ENCODE data around the gene DTNA. TPM values are rescaled to one million over a fixed set of nuclear protein-coding genes. Genes with fewer than 3 reads are reported as not detected.
"Not testable (repeated sequence)": the region's sequence is repeated elsewhere in the genome, so short reads cannot be mapped to it uniquely, and the experiment has no call there.

DTNA gene
- total and polyA plus RNA-seq, 2 of the 8 experiments (the other 6 are each of a cell fraction or from before 2014, with no cell fraction given): 30.2 to 32.7 TPM

DNA sequence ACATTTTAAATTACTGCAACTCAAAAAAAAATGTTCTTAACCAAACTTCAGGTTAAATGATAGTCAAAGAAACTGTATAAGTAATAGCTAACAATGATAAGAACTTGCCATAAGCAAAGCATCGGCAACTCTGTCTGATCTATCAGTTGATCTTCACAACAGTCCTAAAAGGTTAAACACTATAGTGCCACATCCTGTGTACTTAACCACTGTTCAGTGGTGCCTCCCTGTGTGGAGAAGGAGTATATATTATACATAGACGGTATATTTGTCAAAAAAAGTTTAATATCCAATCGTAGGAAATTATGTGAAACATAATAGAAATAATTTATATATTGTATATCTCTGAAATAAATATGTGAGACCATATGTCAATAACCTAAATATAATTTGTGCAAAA lies 13.0 kb downstream of the DTNA start (continued):
- no peak for TF ChIP-seq RNF2 (IDR thresholded peaks at IDR 0.05; ENCODE audit: borderline replicate concordance, low read depth, low read length, missing control alignments, poor library complexity, severe bottlenecking)
- no peak for TF ChIP-seq TCF12 (IDR thresholded peaks at IDR 0.05; ENCODE audit: low read depth, low read length)
- TF ChIP-seq, protein P1, sequence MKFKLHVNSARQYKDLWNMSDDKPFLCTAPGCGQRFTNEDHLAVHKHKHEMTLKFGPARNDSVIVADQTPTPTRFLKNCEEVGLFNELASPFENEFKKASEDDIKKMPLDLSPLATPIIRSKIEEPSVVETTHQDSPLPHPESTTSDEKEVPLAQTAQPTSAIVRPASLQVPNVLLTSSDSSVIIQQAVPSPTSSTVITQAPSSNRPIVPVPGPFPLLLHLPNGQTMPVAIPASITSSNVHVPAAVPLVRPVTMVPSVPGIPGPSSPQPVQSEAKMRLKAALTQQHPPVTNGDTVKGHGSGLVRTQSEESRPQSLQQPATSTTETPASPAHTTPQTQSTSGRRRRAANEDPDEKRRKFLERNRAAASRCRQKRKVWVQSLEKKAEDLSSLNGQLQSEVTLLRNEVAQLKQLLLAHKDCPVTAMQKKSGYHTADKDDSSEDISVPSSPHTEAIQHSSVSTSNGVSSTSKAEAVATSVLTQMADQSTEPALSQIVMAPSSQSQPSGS (IDR thresholded peaks at IDR 0.05; ENCODE audit: low read length): no peak
- TF ChIP-seq FOSL1 (IDR thresholded peaks at IDR 0.05; ENCODE audit: insufficient read depth, low read depth, low read length): no peak

DNA sequence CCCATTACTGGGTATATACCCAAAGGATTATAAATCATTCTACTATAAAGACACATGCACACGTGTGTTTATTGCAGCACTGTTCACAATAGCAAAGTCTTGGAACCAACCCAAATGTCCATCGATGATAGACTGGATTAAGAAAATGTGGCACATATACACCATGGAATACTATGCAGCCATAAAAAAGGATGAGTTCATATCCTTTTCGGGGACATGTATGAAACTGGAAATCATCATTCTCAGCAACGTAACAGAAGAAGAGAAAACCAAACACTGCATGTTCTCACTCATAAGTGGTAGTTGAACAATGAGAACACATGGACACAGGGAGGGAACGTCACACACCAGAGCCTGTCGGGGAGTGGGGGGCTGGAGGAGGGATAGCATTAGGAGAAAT lies 15.6 kb downstream of the DTNA start:
- not testable (repeated sequence) for DNase-seq (ENCODE audit: low read depth in 1 of 2, low spot score in 2 of 2)

More for the DNA sequence above, 15.6 kb downstream of the DTNA start:
- H3K4me2 ChIP-seq (ENCODE audit: insufficient read depth in 1 of 2, low read depth in 2 of 2, low read length in 2 of 2); H3K79me2 ChIP-seq (ENCODE audit: control insufficient read depth in 1 of 2, insufficient read depth in 2 of 2, low read length in 2 of 2); H3K27me3 ChIP-seq (replicated peaks in 1 of 4; ENCODE audit: control insufficient read depth in 3 of 4, extremely low read depth in 1 of 4, insufficient read depth in 3 of 4, low read length in 3 of 4); H2BK12ac ChIP-seq (ENCODE audit: low read depth, low read length); H3K56ac ChIP-seq (replicated peaks; ENCODE audit: insufficient read length, low read depth, low read length); H3K14ac ChIP-seq (ENCODE audit: insufficient read length); H3K4me1 ChIP-seq (replicated peaks in 1 of 4; ENCODE audit: control insufficient read depth in 3 of 4, insufficient read depth in 4 of 4, low read length in 3 of 4); H4K20me1 ChIP-seq (replicated peaks in 1 of 2; ENCODE audit: control insufficient read depth in 1 of 2, insufficient read depth in 2 of 2, low read length in 2 of 2); H3K4ac ChIP-seq (replicated peaks; ENCODE audit: insufficient read length, low read depth, low read length); H4K91ac ChIP-seq (replicated peaks; ENCODE audit: insufficient read length, low read length); H2AK5ac ChIP-seq (ENCODE audit: low read depth, low read length); H4K5ac ChIP-seq (ENCODE audit: insufficient read length, low read depth, low read length); H3K9ac ChIP-seq (replicated peaks in 1 of 4; ENCODE audit: extremely low read depth in 1 of 4, low read depth in 3 of 4, low read length in 3 of 4); H3K27ac ChIP-seq (ENCODE audit: low read depth, low read length); H3K9me3 ChIP-seq (ENCODE audit: insufficient read depth in 2 of 2, low read depth in 1 of 2, low read length in 1 of 2); H2BK120ac ChIP-seq (replicated peaks; ENCODE audit: low read depth, low read length); CTCF ChIA-PET (ENCODE audit: partially characterized antibody); H3K23me2 ChIP-seq (ENCODE audit: low read depth, low read length); H3K23ac ChIP-seq (ENCODE audit: insufficient read length); H3K4me3 ChIP-seq (ENCODE audit: extremely low read depth in 1 of 4, insufficient read depth in 2 of 4, low read depth in 3 of 4, low read length in 4 of 4); H4K8ac ChIP-seq (ENCODE audit: extremely low read depth, insufficient read depth, low read length); H3K36me3 ChIP-seq (ENCODE audit: control insufficient read depth in 2 of 4, insufficient read depth in 4 of 4, low read length in 3 of 4); H2BK5ac ChIP-seq (ENCODE audit: low read depth, low read length); H2BK15ac ChIP-seq (ENCODE audit: low read length); POLR2A ChIA-PET (ENCODE audit: partially characterized antibody); H2BK20ac ChIP-seq (ENCODE audit: low read length); H3K18ac ChIP-seq (ENCODE audit: extremely low read depth, low read length); FAIRE-seq; H3K79me1 ChIP-seq (ENCODE audit: low read depth, low read length); H2AFZ ChIP-seq (ENCODE audit: low read length): not testable (repeated sequence)
- WGBS, 2 experiments (ENCODE audit: extremely low coverage in 1 of 2, insufficient coverage in 1 of 2, insufficient read length in 1 of 2, insufficient replicate concordance in 2 of 2, low coverage in 1 of 2, low lambda C conversion rate in 2 of 2, missing lambda C conversion rate in 1 of 2): 89% methylated on average over 6 of the region's 6 CpGs; no CpG with 5 or more reads in 1 of the 2 experiments
